MM.1S (cell line): ENCODE measurements around the gene GNAL.

Experiments used
- CTCF ChIP-seq: fragments of 300-600 bp; sonication (generic); IDR thresholded peaks from 2 replicates; pipeline ENCODE4 v1.5.1; 2016; ENCODE audit warnings: antibody characterized with exemption, low read length, mixed read lengths
- EZH2 ChIP-seq: fragments of 300-600 bp; sonication (generic); optimal IDR thresholded peaks from 2 replicates; pipeline ENCODE3; 2017; ENCODE audit warnings: low read depth, mild to moderate bottlenecking, antibody characterized with exemption, low read length, mixed read lengths

GRCh38 chr18:11799066-11799465 lies 110.0 kb downstream of the GNAL start:
- TF ChIP-seq CTCF: no peak
- no peak for TF ChIP-seq EZH2
